D341Med (cell line): Measurements from ENCODE around the gene GP5.

Experiments used
- DNase-seq: peaks from one replicate; pipeline ENCODE4 v3.0.0; 2012; ENCODE audit warnings: low spot score

The GP5 gene, protein sequence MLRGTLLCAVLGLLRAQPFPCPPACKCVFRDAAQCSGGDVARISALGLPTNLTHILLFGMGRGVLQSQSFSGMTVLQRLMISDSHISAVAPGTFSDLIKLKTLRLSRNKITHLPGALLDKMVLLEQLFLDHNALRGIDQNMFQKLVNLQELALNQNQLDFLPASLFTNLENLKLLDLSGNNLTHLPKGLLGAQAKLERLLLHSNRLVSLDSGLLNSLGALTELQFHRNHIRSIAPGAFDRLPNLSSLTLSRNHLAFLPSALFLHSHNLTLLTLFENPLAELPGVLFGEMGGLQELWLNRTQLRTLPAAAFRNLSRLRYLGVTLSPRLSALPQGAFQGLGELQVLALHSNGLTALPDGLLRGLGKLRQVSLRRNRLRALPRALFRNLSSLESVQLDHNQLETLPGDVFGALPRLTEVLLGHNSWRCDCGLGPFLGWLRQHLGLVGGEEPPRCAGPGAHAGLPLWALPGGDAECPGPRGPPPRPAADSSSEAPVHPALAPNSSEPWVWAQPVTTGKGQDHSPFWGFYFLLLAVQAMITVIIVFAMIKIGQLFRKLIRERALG

DNA sequence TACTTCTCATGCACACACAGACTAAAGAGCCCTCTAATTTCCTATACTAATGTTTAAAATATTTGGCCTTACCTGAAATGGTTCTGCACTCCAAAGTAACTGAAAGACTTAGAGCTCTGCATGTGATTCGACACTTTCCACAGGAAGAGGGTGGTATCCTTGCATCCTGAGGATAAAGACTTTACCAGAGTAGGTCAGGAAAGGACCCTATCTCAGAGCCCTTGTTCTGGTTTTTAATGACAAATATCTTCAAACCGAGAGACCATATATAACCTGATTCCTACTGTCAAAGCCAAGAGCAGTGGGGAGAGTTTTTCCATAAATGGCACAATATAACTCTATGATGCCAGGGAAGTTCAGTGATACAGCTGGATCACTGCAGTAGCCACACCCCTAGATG is at the start of gene GP5:
Gene GP5, minus strand, starts transcription at position 101 of the 400 bp plus-strand sequence. CDS start 984 bp downstream, outside the sequence.
- DNase-seq: no peak

- no peak for DNase-seq
Measured at GRCh38 chr3:194447657-194448056, 48.6 kb upstream of the GP5 start.

- no peak for DNase-seq
Measured at GRCh38 chr3:194447161-194447560, 48.1 kb upstream of the GP5 start.

DNA sequence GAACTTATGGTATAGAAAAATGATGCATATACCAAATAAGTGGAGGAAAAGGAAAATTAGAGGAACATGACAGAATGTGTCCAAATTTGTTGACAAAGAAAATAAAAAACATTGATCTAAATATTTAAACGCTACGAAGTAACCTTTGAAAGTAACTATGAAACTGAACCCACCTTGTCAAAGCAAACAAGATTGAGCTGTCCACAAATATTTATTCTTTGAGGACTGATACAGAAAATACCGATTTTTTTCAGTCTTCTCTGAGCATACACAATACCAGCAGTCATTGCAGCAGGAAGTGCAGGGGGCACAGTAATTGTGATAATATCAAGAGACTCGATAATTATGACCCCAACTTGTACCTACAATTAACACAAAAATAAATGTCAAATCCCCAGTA is 47.7 kb upstream of the GP5 start:
- no peak for DNase-seq

GRCh38 chr3:194446172-194446571 is 47.1 kb upstream of the GP5 start:
- DNase-seq: no peak

GRCh38 chr3:194443901-194444300 is 44.8 kb upstream of the GP5 start:
- DNase-seq: no peak

- DNase-seq: no peak
Measured at GRCh38 chr3:194440756-194441155, 41.7 kb upstream of the GP5 start.

- no peak for DNase-seq
Measured at GRCh38 chr3:194439881-194440550, 41.0 kb upstream of the GP5 start.

DNA sequence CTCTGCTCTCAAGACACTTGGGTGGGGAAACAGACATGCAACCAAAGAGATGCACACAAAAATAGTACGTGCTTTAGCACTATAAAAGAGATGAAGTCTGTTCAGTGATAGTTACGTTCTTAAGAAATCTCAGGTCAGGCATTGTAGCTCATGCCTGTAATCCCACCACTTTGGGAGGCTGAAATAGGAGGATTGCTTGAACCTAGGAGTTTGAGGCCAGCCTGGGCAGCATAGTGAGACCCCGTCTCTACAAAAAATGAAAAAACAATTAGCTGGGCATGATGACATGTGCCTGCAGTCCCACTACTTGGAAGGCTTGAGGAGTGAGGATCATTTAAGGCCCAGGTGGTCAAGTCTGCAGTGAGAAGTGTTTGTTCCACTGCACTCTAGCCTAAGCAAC is 35.4 kb upstream of the GP5 start:
- no peak for DNase-seq

DNA sequence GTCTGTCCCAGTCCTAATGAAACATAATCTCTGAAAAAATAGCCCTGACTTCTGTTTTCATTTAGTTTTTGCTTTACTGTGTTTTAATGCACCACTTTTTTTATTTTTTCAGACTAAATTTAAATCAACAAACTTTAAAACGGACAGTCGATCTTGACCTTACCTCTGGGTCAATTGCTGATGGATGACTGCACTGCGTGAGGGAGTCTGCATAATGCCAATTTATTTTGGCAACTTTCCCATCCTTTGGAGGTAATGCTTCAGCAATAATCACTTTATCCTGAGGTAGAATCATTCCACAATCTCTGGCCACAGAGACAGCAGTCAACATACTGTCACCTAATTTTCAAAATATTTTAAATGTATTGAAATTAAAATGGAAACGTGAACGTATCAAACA is 32.5 kb upstream of the GP5 start:
- DNase-seq: no peak

DNA sequence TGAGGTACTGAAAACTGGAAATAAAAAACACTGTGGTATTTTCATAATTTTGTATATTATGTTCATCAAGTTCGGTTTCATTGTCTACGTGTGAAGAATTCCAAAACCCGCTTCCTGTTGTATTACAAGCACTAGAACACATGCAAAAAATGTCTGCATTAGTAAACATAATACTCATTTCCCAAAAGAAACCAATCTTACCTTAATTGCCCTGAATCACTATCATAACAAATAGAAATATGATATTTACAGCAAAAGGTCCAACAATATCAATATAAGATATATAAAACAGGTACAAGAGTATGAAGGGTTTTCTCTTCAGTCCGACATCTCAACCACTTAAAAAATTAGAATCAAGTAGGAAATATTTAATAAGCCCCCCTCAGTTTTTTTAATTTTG is 26.3 kb upstream of the GP5 start:
- no peak for DNase-seq

DNA sequence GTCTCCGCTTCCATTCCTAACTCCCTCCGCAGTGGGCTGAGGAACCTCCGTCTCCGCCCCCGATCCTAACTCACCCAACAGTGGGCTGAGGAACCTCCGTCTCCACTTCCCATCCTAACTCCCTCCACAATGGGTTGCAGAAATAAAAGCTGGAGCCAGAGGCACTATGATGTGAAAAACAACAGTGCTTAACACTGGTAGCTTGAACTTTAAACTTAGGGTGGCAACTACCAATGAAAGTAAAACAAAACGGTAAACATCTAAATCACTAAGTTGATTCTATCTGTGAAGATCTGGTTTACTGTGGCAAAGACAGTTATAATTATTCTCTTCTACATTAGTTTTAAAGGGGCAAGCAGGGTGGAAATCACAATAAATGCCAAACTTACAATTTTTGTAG is 25.9 kb upstream of the GP5 start:
- DNase-seq: no peak

- no peak for DNase-seq
Measured at GRCh38 chr3:194424373-194424772, 25.3 kb upstream of the GP5 start.

DNA sequence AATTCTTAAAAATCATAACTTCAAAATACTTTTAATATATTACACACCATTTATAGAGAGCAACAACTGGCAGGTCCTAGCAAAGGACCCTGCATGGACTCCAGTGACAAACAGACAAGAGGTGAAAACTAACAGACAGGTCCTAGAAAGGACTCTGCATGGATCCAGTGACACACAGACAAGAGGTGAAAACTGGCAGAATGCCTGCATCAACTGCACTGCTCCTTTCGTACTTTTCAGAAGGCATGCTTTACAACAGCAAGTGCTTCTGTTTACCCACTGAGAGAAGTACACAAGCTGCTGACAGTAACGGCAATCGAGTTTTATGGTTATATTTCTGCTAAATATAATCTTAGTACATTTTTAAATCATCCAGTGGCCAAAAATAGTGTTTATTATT is 24.3 kb upstream of the GP5 start:
- DNase-seq: no peak

GRCh38 chr3:194422188-194422587 is 23.1 kb upstream of the GP5 start:
- DNase-seq: no peak

DNA sequence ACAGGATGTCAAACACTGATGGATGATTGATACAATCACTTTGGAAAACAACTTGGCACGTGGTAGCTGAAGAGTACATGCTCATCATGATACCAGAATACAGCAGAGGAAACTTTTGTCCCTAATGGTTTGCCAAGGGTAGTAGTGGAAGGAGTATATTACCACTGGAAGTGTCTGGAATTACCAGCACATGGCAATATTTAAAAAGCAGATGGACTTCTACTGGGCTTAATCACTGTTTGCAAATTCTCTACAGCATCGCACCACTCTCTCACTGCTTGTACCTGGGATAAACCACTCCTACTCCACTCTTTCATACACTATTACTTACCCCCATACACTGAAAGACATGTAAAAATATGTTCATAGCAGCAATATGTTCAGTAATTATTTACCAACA is 19.6 kb upstream of the GP5 start:
- DNase-seq: no peak

GRCh38 chr3:194407423-194407822 is 8.4 kb upstream of the GP5 start:
- DNase-seq: no peak

DNA sequence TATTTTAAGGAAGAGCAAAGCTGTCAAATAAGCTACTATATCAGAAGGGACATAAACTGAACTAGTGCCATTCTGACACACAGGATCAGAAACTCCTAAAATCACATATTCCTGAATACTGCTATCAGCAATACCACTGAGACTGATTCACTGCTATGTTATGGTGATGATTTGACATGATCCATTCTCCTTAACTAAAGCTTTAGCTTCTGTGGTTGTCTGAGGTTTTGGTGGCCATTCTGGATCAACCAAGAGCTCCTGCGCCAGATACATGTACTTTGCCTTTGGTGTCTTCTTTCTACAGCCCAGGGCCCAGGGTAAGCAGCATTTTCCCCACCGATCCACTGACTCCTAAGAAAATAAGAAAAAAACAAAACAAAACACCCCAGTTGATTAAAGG is 6.7 kb upstream of the GP5 start:
- no peak for DNase-seq

- no peak for DNase-seq
Measured at GRCh38 chr3:194404365-194405140, 5.5 kb upstream of the GP5 start.

GRCh38 chr3:194401868-194402329 is 2.8 kb upstream of the GP5 start:
- no peak for DNase-seq

DNA sequence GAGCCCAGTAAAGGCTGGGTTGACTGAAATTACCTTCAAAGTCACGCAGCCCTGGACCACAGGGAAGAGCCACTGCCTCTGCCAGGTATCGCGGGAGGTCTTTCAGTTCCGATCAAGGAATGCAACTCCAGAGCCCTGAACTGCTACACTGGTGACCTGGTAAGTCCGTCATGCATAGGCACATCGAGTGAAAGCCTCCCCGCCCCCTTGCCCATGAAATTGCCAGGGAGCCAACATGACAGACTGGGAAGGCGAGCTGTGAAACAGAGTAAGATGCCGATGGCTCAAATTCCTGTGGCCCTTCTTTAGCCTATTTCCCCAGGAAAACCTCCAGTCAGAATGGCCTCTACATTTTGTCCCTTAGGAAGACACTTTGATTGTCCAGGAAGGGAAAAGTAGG is 2.3 kb upstream of the GP5 start:
- no peak for DNase-seq

GRCh38 chr3:194399874-194400411 is 877 bp upstream of the GP5 start:
- no peak for DNase-seq
